Fibroblast of lung (primary cell): ENCODE measurements around the gene GFM1. TPM values are rescaled to one million over a fixed set of nuclear protein-coding genes. Genes with fewer than 3 reads are reported as not detected.

Experiments used
- DNase-seq, 2 donors: peaks; one replicate each; pipeline versions ENCODE4 v3.0.0 to v3.0.0-alpha.2; 2010; ENCODE audit warnings: low read depth in 2 of 2
- H2AFZ ChIP-seq: 2 replicates; pipeline ENCODE4 v1.5.1; 2012; ENCODE audit warnings: low read length, control low read depth, inconsistent platforms
- H3K27ac ChIP-seq: 2 replicates; pipeline ENCODE4 v1.5.1; 2011; ENCODE audit warnings: low read length, control low read depth; ENCODE audit not compliant: insufficient read depth
- H3K27me3 ChIP-seq: 2 replicates; pipeline ENCODE4 v1.5.1; 2011; ENCODE audit warnings: mild to moderate bottlenecking, low read length; ENCODE audit not compliant: control insufficient read depth, insufficient read depth
- H3K36me3 ChIP-seq: 2 replicates; pipeline ENCODE4 v1.5.1; 2011; ENCODE audit warnings: low read length; ENCODE audit not compliant: control insufficient read depth, insufficient read depth
- H3K4me1 ChIP-seq: 2 replicates; pipeline ENCODE4 v1.5.1; 2011; ENCODE audit warnings: low read length; ENCODE audit not compliant: control insufficient read depth, insufficient read depth; ENCODE audit errors: extremely low read depth
- H3K4me2 ChIP-seq: 2 replicates; pipeline ENCODE4 v1.5.1; 2011; ENCODE audit warnings: low read length, control low read depth; ENCODE audit not compliant: insufficient read depth; ENCODE audit errors: extremely low read depth
- H3K4me3 ChIP-seq, 4 experiments: fragments of 200-600 bp in 1 of 4; sonication (generic) in 1 of 4; replicated peaks in 1 of 4; 2 replicates each; pipeline ENCODE4 v1.5.1; 2011 to 2016; ENCODE audit warnings: low read length in 4 of 4, low read depth in 3 of 4, mild to moderate bottlenecking in 3 of 4, control low read depth in 2 of 4, inconsistent platforms in 1 of 4, mixed read lengths in 1 of 4; ENCODE audit not compliant: insufficient read depth in 1 of 4; ENCODE audit errors: control extremely low read depth in 1 of 4
- H3K79me2 ChIP-seq: 2 replicates; pipeline ENCODE4 v1.5.1; 2012; ENCODE audit warnings: mild to moderate bottlenecking, low read length, inconsistent platforms; ENCODE audit not compliant: control insufficient read depth, insufficient read depth
- H3K9ac ChIP-seq: 2 replicates; pipeline ENCODE4 v1.5.1; 2011; ENCODE audit warnings: mild to moderate bottlenecking, low read length, control low read depth; ENCODE audit not compliant: insufficient read depth
- H3K9me3 ChIP-seq: 2 replicates; pipeline ENCODE4 v1.5.1; 2012; ENCODE audit warnings: low read depth, low read length; ENCODE audit not compliant: control insufficient read depth, insufficient read depth
- H4K20me1 ChIP-seq: 2 replicates; pipeline ENCODE4 v1.5.1; 2011; ENCODE audit warnings: low read length; ENCODE audit not compliant: control insufficient read depth, insufficient read depth; ENCODE audit errors: extremely low read depth
- CTCF ChIP-seq, 2 donors: IDR thresholded peaks in 1 of 2; conservative IDR thresholded peaks in 1 of 2; 1 replicate in 1 of 2; 2 replicates in 1 of 2; pipeline ENCODE4 v1.5.1; 2011 to 2012; ENCODE audit warnings: low read length in 2 of 2, control low read depth in 1 of 2, inconsistent platforms in 1 of 2, low read depth in 1 of 2, mild to moderate bottlenecking in 1 of 2
- EZH2 ChIP-seq: IDR thresholded peaks from 2 replicates; pipeline ENCODE4 v1.5.1; 2012; ENCODE audit warnings: low read length, control low read depth, mild to moderate bottlenecking; ENCODE audit errors: missing control alignments
- polyA plus RNA-seq, 2 donors: library from polyadenylated mRNA; depleted of rRNA in 1 of 2; stranded (reverse) in 1 of 2; unstranded in 1 of 2; fragments of >200 nt; gene quantifications; 2 replicates each; pipeline ENCODE4 v1.2.1, GENCODE V29; 2011 to 2012; ENCODE audit warnings: missing spikeins in 1 of 2
- total RNA-seq: library from RNA; depleted of rRNA; stranded (reverse); fragments of >200 nt; gene quantifications from 2 replicates; pipeline ENCODE4 v1.2.1, GENCODE V29; 2014

GFM1 gene
- total and polyA plus RNA-seq, 2 donors (not counting 1 experiment from before 2014, with no cell fraction given) = 30.5 to 38.6 TPM

DNA sequence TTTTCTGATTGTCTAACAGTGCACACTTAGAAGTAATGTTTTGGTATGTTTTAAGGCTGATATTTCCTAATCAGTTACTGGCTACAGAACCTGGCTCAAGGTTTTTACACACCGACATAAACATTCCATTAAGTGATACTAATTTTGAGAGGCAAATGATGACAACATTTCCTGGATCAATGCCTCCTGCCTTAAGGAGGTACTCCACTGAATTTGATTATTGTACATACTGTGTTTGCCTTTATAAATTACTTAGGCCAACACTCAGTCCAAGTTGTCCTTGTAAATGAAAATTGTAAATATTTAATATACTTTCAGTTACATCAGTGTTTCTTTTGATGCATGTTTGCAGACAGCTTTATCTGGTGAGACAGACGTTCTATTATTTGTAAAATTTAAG lies 52.3 kb downstream of the GFM1 start:
- Histone ChIP-seq H3K27me3 (no peaks in the 10 kb centered on the region), H3K4me2 (no peak overlapping the region), H2AFZ (no peak overlapping the region), H3K4me3 (no peak overlapping the region), H3K9ac (no peak overlapping the region), H3K36me3 (no peaks in the 10 kb centered on the region), H3K27ac (no peak overlapping the region), H4K20me1 (no peaks in the 10 kb centered on the region), H3K4me1 (peaks cover 11% of the 10 kb centered on the region), H3K9me3 (no peaks in the 10 kb centered on the region), H3K79me2 (no peaks in the 10 kb centered on the region)
- TF ChIP-seq EZH2 (no peak), CTCF (conservative IDR thresholded peaks at IDR 0.05 in 1 of 2, IDR thresholded peaks at IDR 0.05 in 1 of 2; ENCODE audit: low read depth in 1 of 2, low read length in 2 of 2) (no peak)
- DNase-seq = peak; percentile 39 to 81

DNA sequence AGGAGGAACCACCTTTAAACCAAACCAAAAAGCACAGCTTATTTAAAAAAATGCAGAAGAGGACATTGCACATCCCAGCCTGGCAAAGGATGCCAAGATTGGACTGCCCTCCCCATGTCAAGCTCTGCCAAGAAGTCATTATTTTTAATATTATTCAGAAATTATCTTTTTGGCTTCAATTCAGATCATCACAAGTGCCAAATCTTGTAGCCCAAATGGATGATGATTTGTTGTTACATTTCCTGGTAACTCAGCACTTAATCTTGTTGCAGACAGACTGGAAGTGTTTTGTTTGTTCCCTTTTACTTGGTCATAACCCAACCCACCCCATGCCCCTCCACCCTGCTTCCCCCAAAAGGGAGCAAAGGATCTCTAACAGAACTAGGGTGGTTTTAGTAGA lies 56.2 kb downstream of the GFM1 start:
- H3K27ac ChIP-seq = no peak overlapping the region
- no peaks in the 10 kb centered on the region for H3K36me3 ChIP-seq
- H2AFZ ChIP-seq = no peak overlapping the region
- H3K79me2 ChIP-seq = no peaks in the 10 kb centered on the region
- H3K4me3 ChIP-seq = no peak overlapping the region
- no peaks in the 10 kb centered on the region for H3K9me3 ChIP-seq
- no peak overlapping the region for H3K4me2 ChIP-seq
- TF ChIP-seq EZH2 = no peak
- no peak for TF ChIP-seq CTCF (conservative IDR thresholded peaks at IDR 0.05 in 1 of 2, IDR thresholded peaks at IDR 0.05 in 1 of 2; ENCODE audit: low read depth in 1 of 2, low read length in 2 of 2)
- no peaks in the 10 kb centered on the region for H3K27me3 ChIP-seq
- H4K20me1 ChIP-seq = no peaks in the 10 kb centered on the region
- no peak overlapping the region for H3K9ac ChIP-seq
- DNase-seq = no peak
- H3K4me1 ChIP-seq = peaks cover 28% of the 10 kb centered on the region

DNA sequence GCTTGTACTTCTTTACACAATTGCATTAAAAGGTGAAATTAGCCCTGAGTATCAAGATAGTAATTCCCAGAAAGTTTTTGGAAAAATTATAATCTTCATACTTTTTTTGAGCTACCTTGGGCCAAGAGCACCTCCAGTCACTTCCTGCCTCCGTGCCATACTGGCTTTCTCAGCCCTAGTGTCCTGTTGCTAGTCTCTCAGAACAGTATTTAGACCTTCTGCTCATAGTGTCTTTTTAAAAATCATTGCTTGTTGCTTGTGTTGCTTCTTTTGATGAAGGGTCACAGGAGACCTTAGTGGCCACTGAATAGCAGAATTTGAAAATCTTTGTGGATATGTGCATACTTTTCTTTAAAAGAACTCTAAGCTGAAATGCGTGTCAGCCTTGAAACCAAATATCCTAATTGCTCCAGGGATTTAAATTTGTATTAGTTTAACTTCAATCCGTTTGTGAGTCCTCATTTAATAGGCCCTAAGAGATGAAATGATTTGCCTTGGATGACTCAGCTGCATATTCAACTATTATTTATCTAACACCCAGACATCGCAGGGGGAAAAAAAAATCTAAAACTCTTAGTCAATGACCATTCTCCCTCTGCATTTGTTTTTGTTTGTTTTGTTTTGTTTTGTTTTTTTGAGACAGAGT lies 57.2 kb downstream of the GFM1 start:
- Histone ChIP-seq H3K79me2 (no peaks in the 10 kb centered on the region), H3K4me1 (peaks cover 28% of the 10 kb centered on the region), H3K9ac (no peak overlapping the region), H3K27me3 (no peaks in the 10 kb centered on the region), H3K27ac (peak overlapping the region; percentile 39), H3K9me3 (no peaks in the 10 kb centered on the region), H3K4me2 (peak overlapping the region; percentile 15), H2AFZ (no peak overlapping the region), H4K20me1 (no peaks in the 10 kb centered on the region), H3K36me3 (no peaks in the 10 kb centered on the region), H3K4me3 (no peak overlapping the region)
- TF ChIP-seq EZH2 (no peak), CTCF (conservative IDR thresholded peaks at IDR 0.05 in 1 of 2, IDR thresholded peaks at IDR 0.05 in 1 of 2; ENCODE audit: low read depth in 1 of 2, low read length in 2 of 2) (no peak)
- peak; percentile 40 to 66 for DNase-seq
